Uterus (tissue), 2 donors: ENCODE results near the gene ISLR2.

Experiments
- POLR2A ChIP-seq, 2 donors: fragments of 450-650 bp; IDR thresholded peaks; one replicate each; pipeline ENCODE4 v1.6.1; 2016; ENCODE audit warnings: antibody characterized with exemption in 2 of 2, mild to moderate bottlenecking in 1 of 2, moderate library complexity in 1 of 2
- TF ChIP-seq, protein P1 (sequence below), 4 experiments: fragments of 200-600 bp in 2 of 4; fragments of 450-650 bp in 2 of 4; sonication (generic) in 2 of 4; IDR thresholded peaks; one replicate each; pipeline ENCODE4 v1.5.1; 2016 to 2019; ENCODE audit warnings: antibody characterized with exemption in 4 of 4, mild to moderate bottlenecking in 2 of 4, moderate library complexity in 1 of 4

DNA sequence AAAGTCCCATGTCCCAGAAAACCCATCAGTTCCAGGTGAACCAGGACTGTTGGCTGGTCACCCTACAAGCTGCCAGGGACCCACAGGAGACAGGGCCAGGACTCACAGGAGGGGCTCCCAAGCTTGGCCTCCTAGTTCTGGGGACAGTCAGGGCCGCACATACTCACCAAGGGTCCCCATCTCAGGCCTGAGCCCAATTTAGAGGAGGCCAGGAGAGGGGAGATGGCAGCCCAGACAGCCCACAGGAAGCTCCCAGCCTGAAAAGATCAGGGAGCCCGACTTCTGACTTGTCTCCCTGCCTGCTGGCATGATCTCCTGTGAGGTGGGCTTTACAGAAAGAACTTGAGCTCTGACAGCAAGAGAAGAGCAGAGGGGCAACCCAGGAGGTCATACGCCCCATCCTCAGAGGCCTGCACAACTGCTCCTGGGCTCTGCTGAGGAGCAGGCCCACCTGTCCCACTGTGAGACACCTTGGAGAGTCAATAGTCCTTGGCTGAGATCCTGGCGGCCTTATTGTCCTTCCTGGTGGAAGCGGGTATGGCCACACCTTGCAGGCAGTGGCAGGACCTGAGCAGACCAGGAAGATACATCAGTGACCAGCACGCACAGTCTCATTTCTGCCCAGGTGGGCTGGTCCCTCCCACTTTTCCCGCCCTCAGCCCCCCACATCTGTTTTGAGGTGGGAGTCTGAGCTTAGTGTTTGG lies 40.6 kb downstream of the ISLR2 start:
- TF ChIP-seq, protein P1, sequence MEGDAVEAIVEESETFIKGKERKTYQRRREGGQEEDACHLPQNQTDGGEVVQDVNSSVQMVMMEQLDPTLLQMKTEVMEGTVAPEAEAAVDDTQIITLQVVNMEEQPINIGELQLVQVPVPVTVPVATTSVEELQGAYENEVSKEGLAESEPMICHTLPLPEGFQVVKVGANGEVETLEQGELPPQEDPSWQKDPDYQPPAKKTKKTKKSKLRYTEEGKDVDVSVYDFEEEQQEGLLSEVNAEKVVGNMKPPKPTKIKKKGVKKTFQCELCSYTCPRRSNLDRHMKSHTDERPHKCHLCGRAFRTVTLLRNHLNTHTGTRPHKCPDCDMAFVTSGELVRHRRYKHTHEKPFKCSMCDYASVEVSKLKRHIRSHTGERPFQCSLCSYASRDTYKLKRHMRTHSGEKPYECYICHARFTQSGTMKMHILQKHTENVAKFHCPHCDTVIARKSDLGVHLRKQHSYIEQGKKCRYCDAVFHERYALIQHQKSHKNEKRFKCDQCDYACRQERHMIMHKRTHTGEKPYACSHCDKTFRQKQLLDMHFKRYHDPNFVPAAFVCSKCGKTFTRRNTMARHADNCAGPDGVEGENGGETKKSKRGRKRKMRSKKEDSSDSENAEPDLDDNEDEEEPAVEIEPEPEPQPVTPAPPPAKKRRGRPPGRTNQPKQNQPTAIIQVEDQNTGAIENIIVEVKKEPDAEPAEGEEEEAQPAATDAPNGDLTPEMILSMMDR (IDR thresholded peaks at IDR 0.05) = no peak
- no peak for TF ChIP-seq POLR2A (IDR thresholded peaks at IDR 0.05)
